ENCODE results near the gene GGT5.
"Not testable (repeated sequence)": the region's sequence is repeated elsewhere in the genome, so short reads cannot be mapped to it uniquely, and the experiment has no call there.

- TF ChIP-seq POLR2A, CTCF, POLR2AphosphoS5 (IDR thresholded peaks at IDR 0.05): not testable (repeated sequence)
Measured at GRCh38 chr22:24256136-24256535, 11.3 kb upstream of the GGT5 start.
